Epidermal melanocyte (primary cell): Measurements from ENCODE around the gene MORN2.
"Not testable (repeated sequence)": the region's sequence is repeated elsewhere in the genome, so short reads cannot be mapped to it uniquely, and the experiment has no call there.

Experiments
- DNase-seq: peaks from one replicate; pipeline ENCODE4 v3.0.0; 2011; ENCODE audit warnings: low spot score; ENCODE audit not compliant: insufficient read length

The MORN2 gene

GRCh38 chr2:38875576-38876367 lies at the start of gene MORN2, which contains the start of gene DHX57:
MORN2 (plus strand) TSS chr2:38875976.
DHX57 (minus strand) TSS chr2:38875934; CDS start chr2:38868405, 7,529 bp downstream.
- DNase-seq, result peak; percentile 89

DNA sequence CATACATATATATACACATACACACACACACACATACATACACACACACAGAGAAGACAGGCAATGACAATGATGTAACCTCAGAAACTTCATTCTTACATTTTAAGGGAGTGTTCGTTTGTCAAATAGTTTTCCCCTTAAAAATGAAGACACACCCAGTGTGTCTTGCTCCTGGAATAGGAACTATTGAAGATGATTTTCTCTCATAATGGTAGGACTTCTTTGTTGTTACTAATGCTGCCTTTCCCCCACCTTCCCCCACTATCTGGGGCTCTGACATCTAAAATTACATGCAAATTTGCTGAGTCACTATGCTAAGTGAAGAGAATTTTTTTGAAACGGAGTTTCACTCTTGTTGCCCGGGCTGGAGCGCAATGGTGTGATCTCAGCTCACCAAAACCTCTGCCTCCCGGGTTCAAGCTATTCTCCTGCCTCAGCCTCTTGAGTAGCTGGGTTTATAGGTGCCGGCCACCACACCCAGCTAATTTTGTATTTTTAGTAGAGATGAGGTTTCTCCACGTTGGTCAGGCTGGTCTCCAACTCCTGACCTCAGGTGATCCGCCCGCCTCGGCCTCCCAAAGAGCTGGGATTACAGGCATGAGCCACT lies 48.1 kb upstream of the MORN2 start:
- not testable (repeated sequence) for DNase-seq

GRCh38 chr2:38828460-38828859 lies 47.3 kb upstream of the MORN2 start:
- no peak for DNase-seq

GRCh38 chr2:38829971-38830370 lies 45.8 kb upstream of the MORN2 start:
- no peak for DNase-seq

- DNase-seq, result no peak
Observed at GRCh38 chr2:38830526-38831159, 45.1 kb upstream of the MORN2 start.

DNA sequence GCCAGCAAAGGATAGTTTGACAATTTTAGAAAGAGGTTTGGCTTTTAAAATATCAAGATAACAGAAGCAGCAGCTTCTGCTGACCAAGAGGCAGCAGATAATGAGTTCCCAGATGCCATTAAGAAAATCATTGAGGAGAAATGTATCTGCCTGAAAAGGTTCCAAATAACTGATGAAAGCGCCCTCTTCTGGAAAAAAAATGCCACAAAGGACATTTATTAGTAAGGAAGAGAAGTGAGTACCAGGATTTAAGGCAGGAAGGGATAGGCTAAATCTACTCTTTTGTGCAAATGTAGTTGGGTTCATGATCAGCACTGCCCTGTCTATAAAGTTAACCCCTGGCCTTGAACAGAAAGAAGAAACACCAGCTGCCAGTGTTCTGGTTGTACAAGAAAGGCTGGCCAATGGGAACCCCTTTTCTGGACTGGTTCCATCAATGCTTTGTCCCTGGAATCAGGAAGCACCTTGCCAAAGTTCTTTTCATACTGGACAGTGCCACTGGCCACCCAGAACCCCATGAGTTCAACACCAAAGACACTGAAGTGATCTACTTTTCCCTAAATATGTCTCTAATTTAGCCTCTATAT lies 40.7 kb upstream of the MORN2 start:
- DNase-seq, result no peak

DNA sequence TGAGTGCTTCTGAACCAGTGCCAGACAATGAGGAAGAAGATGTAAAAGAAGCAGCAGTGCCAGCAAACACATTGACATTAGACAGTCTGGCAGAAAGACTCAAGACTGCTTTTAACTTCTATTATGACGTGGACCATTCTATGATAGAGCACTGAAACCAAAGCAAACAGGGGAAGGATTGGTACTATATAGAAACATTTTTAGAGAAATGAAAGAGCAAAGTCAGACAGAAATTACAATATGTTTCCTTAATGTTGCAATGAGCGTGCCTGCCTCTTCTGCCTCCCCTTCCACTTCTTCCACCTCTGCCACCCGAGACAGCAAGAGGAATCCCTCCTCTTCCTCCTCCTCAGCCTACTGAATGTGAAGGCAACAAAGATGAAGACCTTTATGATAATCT lies 39.8 kb upstream of the MORN2 start:
- no peak for DNase-seq

DNA sequence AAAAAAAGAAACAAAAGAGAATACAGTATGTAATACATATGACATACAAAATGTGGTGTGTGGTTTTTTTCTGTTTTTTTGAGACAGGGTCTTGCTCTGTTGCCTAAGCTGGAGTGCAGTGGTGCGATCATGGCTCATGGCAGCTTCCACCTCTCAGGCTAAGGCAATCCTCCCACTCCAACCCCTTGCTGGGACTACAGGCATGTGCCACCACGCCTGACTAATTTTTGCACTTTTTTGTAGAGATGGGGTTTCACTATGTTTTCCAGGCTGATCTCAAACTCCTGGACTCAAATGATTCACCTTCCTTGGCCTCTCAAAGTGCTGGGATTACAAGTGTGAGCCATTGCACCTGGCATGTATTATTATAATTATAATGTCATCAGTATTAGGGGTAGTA lies 39.0 kb upstream of the MORN2 start:
- DNase-seq, result no peak

DNA sequence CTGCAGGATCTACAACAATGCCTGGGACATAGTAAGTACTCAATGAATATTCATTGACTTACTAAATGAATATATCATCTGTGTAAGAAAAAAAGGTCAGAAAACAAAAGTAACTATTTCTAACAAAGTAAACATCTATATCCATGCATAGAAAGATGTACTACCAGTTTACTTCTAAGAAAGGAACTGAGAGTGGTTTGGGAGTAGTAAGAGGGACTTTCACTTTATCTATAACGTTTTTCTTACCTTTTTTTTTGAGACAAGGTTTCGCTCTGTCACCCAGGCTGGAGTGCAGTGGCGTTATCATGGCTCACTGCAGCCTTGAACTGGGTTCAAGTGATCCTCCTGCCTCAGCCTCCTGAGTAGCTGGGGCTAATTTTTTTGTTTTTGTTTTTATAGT lies 25.7 kb upstream of the MORN2 start:
- no peak for DNase-seq

DNA sequence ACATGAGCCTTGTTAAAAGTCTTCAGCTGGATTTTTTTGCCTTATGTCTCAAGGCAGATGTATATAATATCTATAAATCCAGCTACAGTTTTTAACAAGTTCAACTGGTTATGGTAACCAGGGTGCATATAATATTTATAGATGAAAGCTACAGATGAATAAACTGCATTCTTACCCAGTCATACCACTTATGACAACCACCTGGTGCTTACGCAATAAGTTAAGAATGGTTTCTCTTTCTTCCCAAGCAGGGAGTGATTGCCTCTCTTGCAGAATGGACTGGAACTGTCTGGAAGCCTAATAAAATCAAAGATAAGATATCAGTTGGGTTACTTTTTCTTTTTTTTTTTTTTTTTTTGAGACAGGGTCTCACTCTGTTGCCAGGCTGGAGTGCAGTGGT lies 19.6 kb upstream of the MORN2 start:
- DNase-seq, result no peak

DNA sequence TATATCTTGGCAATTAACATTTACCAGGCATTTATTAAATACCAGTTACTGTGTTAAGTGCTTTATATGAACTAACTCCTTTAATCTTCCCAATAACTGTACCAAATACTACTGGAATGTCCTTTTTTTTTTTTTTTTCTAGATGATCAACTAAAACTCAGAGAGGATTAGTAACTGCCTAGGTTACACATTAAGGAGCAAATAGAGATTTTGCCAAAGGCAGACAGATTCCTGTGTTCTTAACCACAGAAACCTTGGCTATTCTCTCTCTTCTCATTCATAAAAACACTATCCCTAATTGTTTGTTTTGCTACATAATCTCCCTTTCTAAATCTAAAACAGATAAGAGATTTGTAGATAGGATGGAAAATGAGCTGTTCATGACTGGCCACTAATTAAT lies 13.3 kb upstream of the MORN2 start:
- no peak for DNase-seq

DNA sequence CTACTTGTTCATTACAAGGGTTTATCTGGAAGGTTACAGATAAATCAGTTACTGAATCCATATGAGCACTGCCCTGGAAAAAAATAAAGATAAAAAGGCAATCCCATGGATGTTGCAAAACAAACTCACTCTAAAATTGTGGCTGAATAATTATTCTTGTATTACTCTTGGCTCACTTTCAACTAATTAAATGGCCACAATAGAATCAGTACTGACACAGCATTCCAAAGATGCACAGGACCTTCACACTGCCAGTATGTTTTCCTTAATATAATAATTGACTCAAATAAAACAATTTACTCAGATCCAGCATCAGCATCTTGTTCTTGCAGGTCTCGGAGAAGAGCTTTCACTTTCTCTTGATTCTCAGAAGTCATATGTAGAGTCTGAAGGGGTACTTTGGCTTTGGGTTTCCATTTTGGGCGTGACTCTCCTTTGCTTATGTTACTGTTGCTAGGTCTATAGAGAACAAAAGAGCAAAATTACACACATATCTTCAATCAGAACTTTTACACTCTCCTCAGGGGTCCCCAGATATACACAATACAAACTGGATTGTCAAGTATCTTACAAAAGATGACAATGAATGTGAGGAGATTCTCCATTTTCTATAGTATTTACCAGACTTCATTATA lies 12.6 kb upstream of the MORN2 start:
- DNase-seq, result no peak

GRCh38 chr2:38866773-38867443 lies 8.9 kb upstream of the MORN2 start:
- DNase-seq, result no peak

- DNase-seq, result no peak
Observed at GRCh38 chr2:38871432-38871831, 4.3 kb upstream of the MORN2 start.

DNA sequence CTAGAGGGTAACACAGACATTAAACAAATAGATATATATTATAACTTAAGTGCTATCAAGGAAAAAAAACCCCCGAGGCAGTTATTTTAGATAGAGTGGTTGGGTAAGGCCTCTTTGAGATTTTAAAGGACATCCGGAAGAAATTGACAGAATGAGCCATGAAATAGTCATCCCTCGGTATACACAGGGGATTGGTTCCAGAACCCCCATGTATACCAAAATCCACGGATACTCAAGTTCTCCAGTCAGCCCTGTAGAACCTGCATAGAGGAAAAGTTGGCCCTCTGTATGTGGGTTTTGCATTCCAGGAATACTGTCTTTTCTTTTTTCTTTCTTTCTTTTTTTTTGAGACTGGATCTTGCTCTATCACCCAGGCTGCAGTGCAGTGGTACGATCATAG lies 2.0 kb upstream of the MORN2 start:
- DNase-seq, result no peak

DNA sequence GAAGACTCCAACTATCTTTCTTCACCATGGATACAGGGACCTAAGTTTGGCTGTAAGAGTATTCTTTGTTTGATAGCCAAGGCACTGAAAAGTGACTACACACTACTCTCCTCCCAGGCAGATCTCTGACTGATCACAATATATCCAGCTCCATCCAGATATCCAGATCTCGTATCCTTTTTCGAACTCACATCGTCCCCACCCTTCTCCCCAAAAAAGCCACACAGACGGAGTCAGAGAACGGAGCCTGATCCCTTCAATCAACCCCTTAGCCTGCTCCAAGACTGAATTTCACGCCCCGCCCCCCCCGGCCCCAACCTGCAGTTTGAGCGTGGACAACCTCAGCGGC lies 575 bp upstream of the MORN2 start:
- no peak for DNase-seq

DNA sequence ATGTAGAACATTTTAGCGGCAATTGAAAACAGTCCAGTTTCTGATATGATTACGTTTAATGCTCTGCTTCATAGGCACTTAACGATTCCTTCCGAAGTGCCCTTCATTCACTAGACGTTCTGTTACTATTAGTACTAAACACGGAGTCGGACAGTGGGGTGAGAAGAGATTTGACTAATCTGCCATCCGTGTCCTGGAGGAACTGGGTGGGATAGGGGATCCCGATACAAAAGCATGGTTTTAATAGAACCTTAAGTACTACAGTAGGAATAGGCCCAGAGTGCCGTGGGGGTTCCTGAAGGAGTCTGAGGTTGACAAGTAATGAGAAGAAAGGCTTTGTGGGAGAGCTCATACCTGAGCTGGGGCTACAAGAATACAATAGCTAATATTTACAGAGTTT lies 631 bp downstream of the MORN2 start:
- DNase-seq, result no peak

DNA sequence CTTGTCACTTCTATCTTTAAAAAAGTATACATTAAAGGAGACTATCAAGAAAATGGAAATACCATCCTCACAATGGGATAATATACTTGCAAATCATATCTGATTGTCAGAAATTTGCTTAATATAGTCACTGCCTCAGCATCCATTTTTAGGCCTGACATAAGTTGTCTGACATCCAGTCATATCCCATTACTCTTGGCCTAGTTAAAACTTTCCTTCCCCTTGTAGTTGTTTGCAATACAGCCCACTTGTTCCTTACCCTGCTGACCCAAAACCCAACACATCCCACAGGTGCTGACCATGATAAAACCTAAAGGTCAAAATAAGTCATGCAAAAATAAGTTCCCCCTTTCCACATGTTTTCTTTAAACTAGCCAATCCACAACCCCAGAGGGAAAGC lies 10.3 kb downstream of the MORN2 start:
- no peak for DNase-seq

GRCh38 chr2:38887347-38887746 lies 11.6 kb downstream of the MORN2 start:
- no peak for DNase-seq

GRCh38 chr2:38887902-38888554 lies 12.3 kb downstream of the MORN2 start:
- DNase-seq, result no peak

GRCh38 chr2:38889045-38889444 lies 13.3 kb downstream of the MORN2 start:
- DNase-seq, result no peak
